ENCODE results near the gene CSTF3. TPM values are rescaled to one million over a fixed set of nuclear protein-coding genes. Genes with fewer than 3 reads are reported as not detected.
A peak's percentile ranks its signal among the peaks of the same experiment; 100 is the strongest.

Gene CSTF3
- total and polyA plus RNA-seq, 9 of the 15 experiments (the other 6 are each of a cell fraction or from before 2014, with no cell fraction given) = 37.0 to 111 (median 61.0) TPM

GRCh38 chr11:33161120-33162005, at the start of gene CSTF3 (continued):
- TF ChIP-seq MGA (IDR thresholded peaks at IDR 0.05) = peak; percentile 100
- peak; percentile 67 for TF ChIP-seq TEAD2 (tag; IDR thresholded peaks at IDR 0.05)
- peak in 1 of 3 experiments; percentile 67; a peak in 1 of 6 replicates for TF ChIP-seq ZBTB11 (CRISPR knock-in tag; IDR thresholded peaks at IDR 0.05)
- peak; percentile 98 for TF ChIP-seq E2F5 (CRISPR knock-in tag; IDR thresholded peaks at IDR 0.05)
